ENCODE data around the gene NOP16.

Gene NOP16, protein sequence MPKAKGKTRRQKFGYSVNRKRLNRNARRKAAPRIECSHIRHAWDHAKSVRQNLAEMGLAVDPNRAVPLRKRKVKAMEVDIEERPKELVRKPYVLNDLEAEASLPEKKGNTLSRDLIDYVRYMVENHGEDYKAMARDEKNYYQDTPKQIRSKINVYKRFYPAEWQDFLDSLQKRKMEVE

DNA sequence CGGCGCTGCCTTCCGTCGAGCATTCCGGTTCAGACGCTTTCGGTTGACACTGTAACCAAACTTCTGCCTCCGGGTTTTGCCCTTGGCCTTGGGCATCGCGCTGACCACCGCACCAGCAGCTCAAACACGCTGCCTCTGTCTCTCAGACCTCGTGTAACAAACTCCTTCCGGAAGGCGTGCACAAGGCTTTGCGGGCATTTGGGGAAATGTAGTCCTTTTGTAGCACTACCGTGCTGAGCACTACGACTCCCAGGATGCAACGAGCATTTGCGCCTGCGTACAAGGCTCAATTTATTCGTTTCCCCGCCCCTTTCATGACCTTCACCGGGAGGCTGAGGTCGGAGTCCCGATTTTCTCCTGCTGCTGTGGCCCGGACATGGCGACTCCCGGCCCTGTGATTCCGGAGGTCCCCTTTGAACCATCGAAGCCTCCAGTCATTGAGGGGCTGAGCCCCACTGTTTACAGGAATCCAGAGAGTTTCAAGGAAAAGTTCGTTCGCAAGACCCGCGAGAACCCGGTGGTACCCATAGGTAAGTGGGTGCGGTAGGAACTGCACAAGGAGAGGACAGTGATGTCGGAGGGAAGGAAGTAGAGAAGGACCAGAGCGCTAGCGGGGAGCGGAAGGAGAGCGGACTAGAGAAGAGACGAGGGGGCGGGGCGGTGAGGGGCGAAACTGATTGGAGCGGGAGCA lies at the start of gene NOP16, which contains the start of gene HIGD2A:
Gene NOP16, minus strand, starts transcription at position 155 of the 691 bp plus-strand sequence. Its CDS starts 59 bp downstream, at position 96.
Gene HIGD2A, plus strand, starts transcription at position 308 of the 691 bp plus-strand sequence. Its CDS starts 69 bp downstream, at position 377.
- Mint-ChIP-seq H3K4me1 (peaks cover 30% of the 10 kb centered on the region), H3K27me3 (ENCODE audit: low read depth, poor library complexity) (no peaks in the 10 kb centered on the region), H3K36me3 (ENCODE audit: low read depth) (peaks cover 31% of the 10 kb centered on the region), H3K4me3 (peak within 1 kb of the TSS; percentile 100), H3K27ac (peak within 1 kb of the TSS; percentile 100), H3K9me3 (no peaks in the 10 kb centered on the region)
- peak; percentile 99 for DNase-seq
- TF ChIP-seq, protein P1, sequence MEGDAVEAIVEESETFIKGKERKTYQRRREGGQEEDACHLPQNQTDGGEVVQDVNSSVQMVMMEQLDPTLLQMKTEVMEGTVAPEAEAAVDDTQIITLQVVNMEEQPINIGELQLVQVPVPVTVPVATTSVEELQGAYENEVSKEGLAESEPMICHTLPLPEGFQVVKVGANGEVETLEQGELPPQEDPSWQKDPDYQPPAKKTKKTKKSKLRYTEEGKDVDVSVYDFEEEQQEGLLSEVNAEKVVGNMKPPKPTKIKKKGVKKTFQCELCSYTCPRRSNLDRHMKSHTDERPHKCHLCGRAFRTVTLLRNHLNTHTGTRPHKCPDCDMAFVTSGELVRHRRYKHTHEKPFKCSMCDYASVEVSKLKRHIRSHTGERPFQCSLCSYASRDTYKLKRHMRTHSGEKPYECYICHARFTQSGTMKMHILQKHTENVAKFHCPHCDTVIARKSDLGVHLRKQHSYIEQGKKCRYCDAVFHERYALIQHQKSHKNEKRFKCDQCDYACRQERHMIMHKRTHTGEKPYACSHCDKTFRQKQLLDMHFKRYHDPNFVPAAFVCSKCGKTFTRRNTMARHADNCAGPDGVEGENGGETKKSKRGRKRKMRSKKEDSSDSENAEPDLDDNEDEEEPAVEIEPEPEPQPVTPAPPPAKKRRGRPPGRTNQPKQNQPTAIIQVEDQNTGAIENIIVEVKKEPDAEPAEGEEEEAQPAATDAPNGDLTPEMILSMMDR (IDR thresholded peaks at IDR 0.05) = no peak

DNA sequence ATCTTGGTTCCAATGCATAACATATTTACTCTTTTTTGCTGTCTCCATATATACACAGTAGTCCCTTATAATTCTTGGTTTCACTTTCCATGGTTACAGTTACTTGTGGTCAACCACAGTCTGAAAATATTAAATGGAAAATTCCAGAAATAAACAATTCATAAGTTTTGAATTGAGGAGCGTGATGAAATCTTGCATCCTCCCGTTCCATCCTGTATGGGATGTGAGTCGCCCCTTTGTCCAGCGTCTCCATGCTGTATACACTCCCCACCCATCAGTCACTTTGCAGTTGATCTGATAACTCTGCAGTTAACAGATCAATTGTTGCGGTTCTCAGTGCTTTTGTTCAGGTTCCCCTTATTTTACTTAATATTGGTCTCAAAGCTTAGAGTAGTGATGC lies 48.3 kb upstream of the NOP16 start:
- H3K9me3 Mint-ChIP-seq = peaks cover 19% of the 10 kb centered on the region
- TF ChIP-seq, protein P1 (IDR thresholded peaks at IDR 0.05) = no peak
- H3K36me3 Mint-ChIP-seq (ENCODE audit: low read depth) = peaks cover 5% of the 10 kb centered on the region
- H3K27ac Mint-ChIP-seq = no peak overlapping the region
- H3K4me1 Mint-ChIP-seq = peaks cover 12% of the 10 kb centered on the region
- no peak overlapping the region for H3K4me3 Mint-ChIP-seq
- H3K27me3 Mint-ChIP-seq (ENCODE audit: low read depth, poor library complexity) = peaks cover 22% of the 10 kb centered on the region
- no peak for DNase-seq

DNA sequence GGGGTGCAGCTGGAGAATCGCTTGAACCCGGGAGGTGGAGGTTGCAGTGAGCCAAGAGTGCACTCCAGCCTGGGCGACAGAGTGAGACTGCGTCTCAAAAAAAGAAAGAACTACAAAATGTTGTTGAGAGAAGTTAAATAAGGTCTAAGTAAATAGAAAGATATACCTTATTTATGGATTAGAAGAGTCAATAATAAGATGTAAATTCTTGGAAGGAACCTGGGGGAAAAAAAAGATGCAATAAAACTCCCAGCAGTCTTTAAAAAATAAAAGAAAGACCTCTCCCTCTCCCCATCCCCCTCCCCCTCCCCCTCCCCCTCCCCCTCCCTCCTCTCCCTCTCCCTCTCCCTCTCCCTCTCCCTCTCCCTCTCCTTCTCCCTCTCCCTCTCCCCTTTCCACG lies 44.3 kb upstream of the NOP16 start:
- Mint-ChIP-seq H3K27me3 (ENCODE audit: low read depth, poor library complexity) (peaks cover 26% of the 10 kb centered on the region), H3K36me3 (ENCODE audit: low read depth) (peaks cover 5% of the 10 kb centered on the region), H3K4me3 (no peak overlapping the region), H3K4me1 (no peaks in the 10 kb centered on the region), H3K27ac (no peak overlapping the region), H3K9me3 (peaks cover 23% of the 10 kb centered on the region)
- TF ChIP-seq, protein P1 (IDR thresholded peaks at IDR 0.05) = no peak
- no peak for DNase-seq

DNA sequence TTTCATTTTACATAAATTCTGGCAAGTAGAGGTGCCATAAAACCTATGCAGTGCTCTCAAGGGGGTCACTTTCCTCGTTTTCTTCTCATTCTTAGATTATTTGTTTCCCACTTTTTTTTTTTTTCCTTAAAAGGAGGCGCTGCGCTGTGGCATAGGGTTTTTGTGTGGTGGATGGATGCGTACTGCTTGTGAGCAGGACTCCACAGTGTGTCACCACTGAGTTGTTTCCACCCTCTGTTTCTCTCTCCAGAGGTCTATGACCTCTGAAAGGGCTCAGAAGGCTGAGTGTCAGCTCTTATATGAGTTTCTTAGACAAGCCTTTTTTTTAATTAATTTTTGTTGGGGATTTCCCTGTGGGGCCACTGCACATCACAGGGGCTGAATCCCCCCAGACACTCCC lies 41.6 kb upstream of the NOP16 start:
- peaks cover 19% of the 10 kb centered on the region for H3K27me3 Mint-ChIP-seq (ENCODE audit: low read depth, poor library complexity)
- no peaks in the 10 kb centered on the region for H3K4me1 Mint-ChIP-seq
- H3K36me3 Mint-ChIP-seq (ENCODE audit: low read depth) = peaks cover 5% of the 10 kb centered on the region
- TF ChIP-seq, protein P1 (IDR thresholded peaks at IDR 0.05) = no peak
- H3K9me3 Mint-ChIP-seq = peaks cover 32% of the 10 kb centered on the region
- no peak overlapping the region for H3K4me3 Mint-ChIP-seq
- DNase-seq = no peak
- no peak overlapping the region for H3K27ac Mint-ChIP-seq

DNA sequence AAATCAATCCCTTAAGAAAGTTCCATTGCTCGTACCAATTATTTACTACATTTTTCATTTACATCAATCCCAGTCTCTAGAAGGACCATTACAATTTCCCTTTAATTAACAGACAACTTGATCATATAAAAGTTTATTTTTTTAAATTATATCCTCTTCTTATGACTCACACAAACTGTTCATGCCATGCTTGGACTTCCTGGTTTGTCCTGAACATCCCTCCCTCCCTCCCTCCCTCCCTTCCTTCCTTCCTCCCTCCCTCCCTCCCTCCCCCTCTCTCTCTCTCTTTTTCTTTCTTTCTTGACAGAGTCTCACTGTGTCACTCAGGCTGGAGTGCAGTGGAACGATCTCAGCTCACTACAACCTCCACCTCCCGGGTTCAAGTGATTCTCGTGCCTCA lies 39.6 kb upstream of the NOP16 start:
- H3K4me3 Mint-ChIP-seq = no peak overlapping the region

More for the DNA sequence above, 39.6 kb upstream of the NOP16 start:
- Mint-ChIP-seq H3K9me3 (peaks cover 41% of the 10 kb centered on the region), H3K27ac (no peak overlapping the region), H3K27me3 (ENCODE audit: low read depth, poor library complexity) (peaks cover 24% of the 10 kb centered on the region), H3K36me3 (ENCODE audit: low read depth) (peaks cover 5% of the 10 kb centered on the region), H3K4me1 (no peaks in the 10 kb centered on the region)
- TF ChIP-seq, protein P1 (IDR thresholded peaks at IDR 0.05) = no peak
- no peak for DNase-seq
